GM19328 (cell line): ENCODE results near the gene CCDC88A.
"Not testable (repeated sequence)": the region's sequence is repeated elsewhere in the genome, so short reads cannot be mapped to it uniquely, and the experiment has no call there.

ENCODE experiments used
- ATAC-seq: cut with Tn5 transposase; IDR thresholded peaks from one replicate; pipeline ENCODE4 v1.9.1; 2021; ENCODE audit warnings: mild to moderate bottlenecking, moderate library complexity; ENCODE audit not compliant: unreplicated experiment

The CCDC88A gene

GRCh38 chr2:55419679-55420438, at the start of gene CCDC88A:
CCDC88A (minus strand) TSS chr2:55419856; CDS start chr2:55419079, 777 bp downstream.
- ATAC-seq: peak; percentile 74

GRCh38 chr2:55461679-55462078, 42.0 kb upstream of the CCDC88A start:
- ATAC-seq: no peak

- ATAC-seq: no peak
These were observed 40.9 kb upstream of the CCDC88A start for GRCh38 chr2:55460562-55460961.

- no peak for ATAC-seq
These were observed 40.1 kb upstream of the CCDC88A start for GRCh38 chr2:55459714-55460274.

GRCh38 chr2:55459279-55459678, 39.6 kb upstream of the CCDC88A start:
- ATAC-seq: no peak

GRCh38 chr2:55454121-55454520, 34.5 kb upstream of the CCDC88A start:
- ATAC-seq: no peak

GRCh38 chr2:55452879-55453278, 33.2 kb upstream of the CCDC88A start:
- ATAC-seq: no peak

- ATAC-seq: no peak
These were observed 32.0 kb upstream of the CCDC88A start for GRCh38 chr2:55451699-55452098.

GRCh38 chr2:55450014-55450413, 30.4 kb upstream of the CCDC88A start:
- not testable (repeated sequence) for ATAC-seq

- ATAC-seq: not testable (repeated sequence)
These were observed 22.5 kb upstream of the CCDC88A start for GRCh38 chr2:55442045-55442760.

- no peak for ATAC-seq
These were observed 21.7 kb upstream of the CCDC88A start for GRCh38 chr2:55441280-55441892.

- no peak for ATAC-seq
These were observed 19.4 kb upstream of the CCDC88A start for GRCh38 chr2:55439101-55439397.

GRCh38 chr2:55438391-55439100, 18.9 kb upstream of the CCDC88A start:
- ATAC-seq: no peak

GRCh38 chr2:55437515-55438390, 18.1 kb upstream of the CCDC88A start:
- no peak for ATAC-seq

GRCh38 chr2:55431982-55432627, 12.4 kb upstream of the CCDC88A start:
- ATAC-seq: peak; percentile 57

GRCh38 chr2:55430211-55430975, 10.7 kb upstream of the CCDC88A start:
- ATAC-seq: no peak

- ATAC-seq: no peak
These were observed 8.6 kb upstream of the CCDC88A start for GRCh38 chr2:55428258-55428657.

- ATAC-seq: no peak
These were observed 5.8 kb upstream of the CCDC88A start for GRCh38 chr2:55425431-55425831.
